C4-2B (cell line): ENCODE results near the gene TMEM101.

Source experiments
- ZFX ChIP-seq: fragments of 450-650 bp; IDR thresholded peaks from 2 replicates; pipeline ENCODE4 v1.6.1; 2017
- TF ChIP-seq, protein P1 (sequence below): fragments of 450-650 bp; conservative IDR thresholded peaks from 2 replicates; pipeline ENCODE4 v1.5.1; 2017; ENCODE audit warnings: mild to moderate bottlenecking

DNA sequence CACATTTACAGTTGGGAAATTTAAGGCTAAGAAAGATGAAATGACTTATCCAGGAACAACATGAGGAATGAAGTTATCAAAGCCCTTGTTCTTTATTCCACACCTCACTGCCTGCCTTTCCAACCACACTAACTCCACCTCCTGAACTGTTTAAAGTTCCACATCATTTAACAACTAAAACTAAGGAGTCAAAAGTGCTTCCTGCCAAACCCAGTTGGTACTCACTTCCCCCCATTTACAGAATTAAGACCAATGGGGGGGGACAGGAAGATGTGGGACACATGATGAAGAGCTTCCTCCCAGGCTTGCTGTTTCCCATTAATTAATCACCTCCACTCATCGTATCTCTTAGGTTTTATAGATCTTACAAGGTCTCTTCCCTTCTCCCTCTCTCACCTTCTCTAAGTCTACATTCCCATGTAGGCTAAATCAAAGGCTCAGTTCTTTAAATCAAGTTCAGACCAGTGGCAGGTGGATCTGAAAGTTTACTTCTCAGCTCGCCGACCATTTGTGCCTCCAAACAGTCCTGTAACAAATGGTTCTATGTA lies 19.2 kb upstream of the TMEM101 start:
- TF ChIP-seq, protein P1, sequence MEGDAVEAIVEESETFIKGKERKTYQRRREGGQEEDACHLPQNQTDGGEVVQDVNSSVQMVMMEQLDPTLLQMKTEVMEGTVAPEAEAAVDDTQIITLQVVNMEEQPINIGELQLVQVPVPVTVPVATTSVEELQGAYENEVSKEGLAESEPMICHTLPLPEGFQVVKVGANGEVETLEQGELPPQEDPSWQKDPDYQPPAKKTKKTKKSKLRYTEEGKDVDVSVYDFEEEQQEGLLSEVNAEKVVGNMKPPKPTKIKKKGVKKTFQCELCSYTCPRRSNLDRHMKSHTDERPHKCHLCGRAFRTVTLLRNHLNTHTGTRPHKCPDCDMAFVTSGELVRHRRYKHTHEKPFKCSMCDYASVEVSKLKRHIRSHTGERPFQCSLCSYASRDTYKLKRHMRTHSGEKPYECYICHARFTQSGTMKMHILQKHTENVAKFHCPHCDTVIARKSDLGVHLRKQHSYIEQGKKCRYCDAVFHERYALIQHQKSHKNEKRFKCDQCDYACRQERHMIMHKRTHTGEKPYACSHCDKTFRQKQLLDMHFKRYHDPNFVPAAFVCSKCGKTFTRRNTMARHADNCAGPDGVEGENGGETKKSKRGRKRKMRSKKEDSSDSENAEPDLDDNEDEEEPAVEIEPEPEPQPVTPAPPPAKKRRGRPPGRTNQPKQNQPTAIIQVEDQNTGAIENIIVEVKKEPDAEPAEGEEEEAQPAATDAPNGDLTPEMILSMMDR, result no peak
- TF ChIP-seq ZFX, result no peak
